Heart left ventricle (tissue), 13 donors: ENCODE results near the gene LHX2.

Experiments
- POLR2A ChIP-seq, 2 donors: fragments of 450-650 bp; IDR thresholded peaks; one replicate each; pipeline ENCODE4 v1.6.1; 2017; ENCODE audit warnings: antibody characterized with exemption in 2 of 2, mild to moderate bottlenecking in 2 of 2, moderate library complexity in 2 of 2
- TF ChIP-seq, protein P1 (sequence below), 12 donors: fragments of 200-600 bp; sonication (generic) in 4 of 12; IDR thresholded peaks; one replicate each; pipeline versions ENCODE4 v1.5.0 to v1.8.0; 2018 to 2022; ENCODE audit warnings: antibody characterized with exemption in 12 of 12, mild to moderate bottlenecking in 5 of 12
- donor health status: ischemic (EF 13 %, LVEDD 7.1; RV severe dilation, severe dysfunction).
- donor health status: DM: no; HTN: yes; CAD: no.
- donor health status: DM: no; HTN: no; CAD: no.
- donor health status: ischemic (EF 25% LVEDD 6.9; RV normal size, moderate dysfunction).
- donor health status: ischemic (EF 25% LVEDD 5.7; RV mildly dilated, moderate dysfunction).
- donor health status: ischemic (EF 35%, LVEDD 5.7; RV mildly dilated, moderate dysfunction).
- donor health status: nonischemic (EF 11% LVEDD 7.7; RV severe dilation, severe dysfunction).
- donor health status: DM: yes; HTN: yes; CAD: no.
- donor health status: PGD.
- donor health status: ischemic (EF 29% LVEDD 5.4; RV normal size, mild dysfunction).
- donor health status: nonischemic (EF 23%, LVEDD 6.1; RV moderate dilation, normal function).

DNA sequence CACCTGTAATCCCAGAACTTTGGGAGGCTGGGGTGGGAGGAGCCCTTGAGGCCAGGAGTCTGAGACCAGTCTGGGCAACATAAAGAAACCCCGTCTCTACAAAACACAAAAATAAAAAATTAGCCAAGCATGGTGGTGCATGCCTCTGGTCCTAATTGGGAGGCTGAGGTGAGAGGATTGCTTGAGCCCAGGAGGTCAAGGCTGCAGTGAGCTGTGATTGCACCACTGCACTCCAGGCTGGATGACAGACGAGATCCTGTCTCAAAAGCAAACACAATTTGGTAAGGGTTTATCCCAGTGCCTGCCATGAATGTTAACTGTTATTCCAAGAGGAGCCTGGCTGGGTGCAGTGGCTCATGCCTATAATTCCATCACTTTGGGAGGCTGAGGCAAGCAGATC is 71.1 kb downstream of the LHX2 start:
- TF ChIP-seq, protein P1, sequence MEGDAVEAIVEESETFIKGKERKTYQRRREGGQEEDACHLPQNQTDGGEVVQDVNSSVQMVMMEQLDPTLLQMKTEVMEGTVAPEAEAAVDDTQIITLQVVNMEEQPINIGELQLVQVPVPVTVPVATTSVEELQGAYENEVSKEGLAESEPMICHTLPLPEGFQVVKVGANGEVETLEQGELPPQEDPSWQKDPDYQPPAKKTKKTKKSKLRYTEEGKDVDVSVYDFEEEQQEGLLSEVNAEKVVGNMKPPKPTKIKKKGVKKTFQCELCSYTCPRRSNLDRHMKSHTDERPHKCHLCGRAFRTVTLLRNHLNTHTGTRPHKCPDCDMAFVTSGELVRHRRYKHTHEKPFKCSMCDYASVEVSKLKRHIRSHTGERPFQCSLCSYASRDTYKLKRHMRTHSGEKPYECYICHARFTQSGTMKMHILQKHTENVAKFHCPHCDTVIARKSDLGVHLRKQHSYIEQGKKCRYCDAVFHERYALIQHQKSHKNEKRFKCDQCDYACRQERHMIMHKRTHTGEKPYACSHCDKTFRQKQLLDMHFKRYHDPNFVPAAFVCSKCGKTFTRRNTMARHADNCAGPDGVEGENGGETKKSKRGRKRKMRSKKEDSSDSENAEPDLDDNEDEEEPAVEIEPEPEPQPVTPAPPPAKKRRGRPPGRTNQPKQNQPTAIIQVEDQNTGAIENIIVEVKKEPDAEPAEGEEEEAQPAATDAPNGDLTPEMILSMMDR (IDR thresholded peaks at IDR 0.05) = no peak
- no peak for TF ChIP-seq POLR2A (IDR thresholded peaks at IDR 0.05)
